GM23338 (cell line): Measurements from ENCODE around the gene PYDC2. TPM values are rescaled to one million over a fixed set of nuclear protein-coding genes. Genes with fewer than 3 reads are reported as not detected.

Experiments used
- ATAC-seq: fragments of 200-7000 bp; cut with Tn5 transposase; 3 replicates; pipeline ENCODE4 v1.9.1; 2020
- DNase-seq: peaks from one replicate; pipeline ENCODE4 v3.0.0-alpha.2; 2015; ENCODE audit warnings: low spot score
- H2AFZ ChIP-seq: fragments of 200-600 bp; sonication (generic); 2 replicates; pipeline ENCODE4 v1.8.0; 2016; ENCODE audit warnings: antibody characterized with exemption, mild to moderate bottlenecking, moderate library complexity
- H3F3A ChIP-seq: fragments of 200-600 bp; sonication (generic); replicated peaks from 2 replicates; pipeline ENCODE4 v1.8.0; 2017; ENCODE audit warnings: antibody characterized with exemption, mixed run types, low read depth
- H3K27ac ChIP-seq: fragments of 200-600 bp; sonication (generic); 2 replicates; pipeline ENCODE4 v1.6.1; 2016; ENCODE audit warnings: low read depth
- H3K27me3 ChIP-seq: fragments of 200-600 bp; sonication (generic); 2 replicates; pipeline ENCODE4 v1.8.0; 2016; ENCODE audit warnings: mild to moderate bottlenecking, mixed run types, moderate library complexity; ENCODE audit not compliant: insufficient read depth
- H3K36me3 ChIP-seq: fragments of 200-600 bp; sonication (generic); 2 replicates; pipeline ENCODE4 v1.8.0; 2016; ENCODE audit warnings: mild to moderate bottlenecking; ENCODE audit not compliant: insufficient read depth
- H3K4me1 ChIP-seq: fragments of 200-600 bp; sonication (generic); 2 replicates; pipeline ENCODE4 v1.8.0; 2016; ENCODE audit warnings: mild to moderate bottlenecking, moderate library complexity; ENCODE audit not compliant: insufficient read depth
- H3K4me2 ChIP-seq: fragments of 200-600 bp; sonication (generic); 2 replicates; pipeline ENCODE4 v1.7.1; 2017; ENCODE audit warnings: mixed run types
- H3K4me3 ChIP-seq: fragments of 200-600 bp; sonication (generic); 2 replicates; pipeline ENCODE4 v1.6.1; 2016; ENCODE audit warnings: mixed run types
- H3K79me2 ChIP-seq: fragments of 200-600 bp; sonication (generic); replicated peaks from 2 replicates; pipeline ENCODE4 v1.8.0; 2017; ENCODE audit warnings: mild to moderate bottlenecking; ENCODE audit not compliant: insufficient read depth
- H3K9me2 ChIP-seq: fragments of 200-600 bp; sonication (generic); 2 replicates; pipeline ENCODE4 v1.8.0; 2017; ENCODE audit not compliant: insufficient read depth
- H4K20me1 ChIP-seq: fragments of 200-600 bp; sonication (generic); replicated peaks from 2 replicates; pipeline ENCODE4 v1.8.0; 2017; ENCODE audit warnings: mild to moderate bottlenecking; ENCODE audit not compliant: insufficient read depth
- H3K27ac Mint-ChIP-seq: 2 replicates; pipeline ENCODE4 v1.8.0; 2020; ENCODE audit warnings: inconsistent platforms, mild to moderate bottlenecking, moderate library complexity, mixed read lengths
- H3K27me3 Mint-ChIP-seq: 3 replicates; pipeline ENCODE4 v1.8.0; 2022; ENCODE audit warnings: low read depth, mild to moderate bottlenecking, moderate library complexity, mixed read lengths, inconsistent platforms; ENCODE audit not compliant: insufficient read depth, poor library complexity
- H3K36me3 Mint-ChIP-seq: 3 replicates; pipeline ENCODE4 v1.8.0; 2021; ENCODE audit warnings: low read depth, mild to moderate bottlenecking, inconsistent platforms, moderate library complexity, mixed read lengths
- H3K4me1 Mint-ChIP-seq: 3 replicates; pipeline ENCODE4 v1.8.0; 2020; ENCODE audit warnings: mild to moderate bottlenecking, inconsistent platforms, mixed read lengths
- H3K4me3 Mint-ChIP-seq: 3 replicates; pipeline ENCODE4 v1.8.0; 2021; ENCODE audit warnings: moderate library complexity, mild to moderate bottlenecking, inconsistent platforms, mixed read lengths
- H3K9me3 Mint-ChIP-seq: 3 replicates; pipeline ENCODE4 v1.8.0; 2020; ENCODE audit warnings: moderate library complexity, mild to moderate bottlenecking, inconsistent platforms, mixed read lengths
- CREB1 ChIP-seq: fragments of 250-450 bp; sonication (Bioruptor Pico); IDR thresholded peaks from 2 replicates; pipeline ENCODE4 v1.5.0; 2020; ENCODE audit warnings: low read depth, mild to moderate bottlenecking, moderate library complexity
- EZH2 ChIP-seq: fragments of 200-600 bp; sonication (generic); IDR thresholded peaks from one replicate; pipeline ENCODE4 v1.8.0; 2017; ENCODE audit warnings: antibody characterized with exemption, mild to moderate bottlenecking, low read depth; ENCODE audit not compliant: unreplicated experiment
- EZH2phosphoT487 ChIP-seq: fragments of 200-600 bp; sonication (generic); IDR thresholded peaks from one replicate; pipeline ENCODE4 v1.8.1; 2018; ENCODE audit warnings: antibody characterized with exemption; ENCODE audit not compliant: unreplicated experiment
- JUNB ChIP-seq: IDR thresholded peaks from one replicate; pipeline ENCODE4 v1.6.1; 2016; ENCODE audit warnings: antibody characterized with exemption; ENCODE audit not compliant: unreplicated experiment
- NANOG ChIP-seq: IDR thresholded peaks from 2 replicates; pipeline ENCODE4 v1.6.1; 2016; ENCODE audit warnings: antibody characterized with exemption, borderline replicate concordance
- POLR2AphosphoS5 ChIP-seq: IDR thresholded peaks from 2 replicates; pipeline ENCODE4 v1.6.1; 2016; ENCODE audit warnings: antibody characterized with exemption, low read depth
- STAT1 ChIP-seq: IDR thresholded peaks from one replicate; pipeline ENCODE4 v1.6.1; 2016; ENCODE audit warnings: antibody characterized with exemption; ENCODE audit not compliant: unreplicated experiment
- ZNF114 ChIP-seq: fragments of 250-450 bp; sonication (Bioruptor Pico); IDR thresholded peaks from 2 replicates; pipeline ENCODE4 v1.5.0; 2020; ENCODE audit warnings: mild to moderate bottlenecking, moderate library complexity
- ZNF331 ChIP-seq: fragments of 250-450 bp; sonication (Bioruptor Pico); IDR thresholded peaks from 2 replicates; pipeline ENCODE4 v1.5.0; 2020; ENCODE audit warnings: low read depth, mild to moderate bottlenecking, moderate library complexity
- long read RNA-seq: library from polyadenylated mRNA; unstranded; transcript quantifications from one replicate; pipeline ENCODE4 v2.0.0, GENCODE V29; 2020; ENCODE audit not compliant: unreplicated experiment
- polyA plus RNA-seq: library from polyadenylated mRNA; unstranded; fragments of >200 nt; fragmentation: Nextera tagmentation; extraction: Ambion mirVana; gene quantifications from 2 replicates; pipeline ENCODE4 v1.2.1, GENCODE V29; 2016
- total RNA-seq: library from RNA; depleted of rRNA; stranded (reverse); fragments of >200 nt; shearing (Covaris generic); gene quantifications from 2 replicates; pipeline ENCODE4 v1.2.3, GENCODE V29; 2014; rRNA removed
- TF ChIP-seq, protein P1 (sequence below): IDR thresholded peaks from one replicate; pipeline ENCODE4 v1.6.1; 2018; ENCODE audit warnings: antibody characterized with exemption; ENCODE audit not compliant: unreplicated experiment
- TF ChIP-seq, protein P2 (sequence below): IDR thresholded peaks from 2 replicates; pipeline ENCODE4 v1.6.1; 2016; ENCODE audit warnings: antibody characterized with exemption
- TF ChIP-seq, protein P3 (sequence below): fragments of 250-450 bp; sonication (Bioruptor Pico); IDR thresholded peaks from 2 replicates; pipeline ENCODE4 v1.5.0; 2020; ENCODE audit warnings: mild to moderate bottlenecking, moderate library complexity
- TF ChIP-seq, protein P4 (sequence below), 2 experiments: fragments of 200-600 bp in 1 of 2; sonication (generic) in 1 of 2; conservative IDR thresholded peaks; 2 replicates each; pipeline versions ENCODE4 v1.5.1 to v1.6.1; 2016 to 2017; ENCODE audit warnings: antibody characterized with exemption in 2 of 2, low read depth in 2 of 2, mild to moderate bottlenecking in 2 of 2, moderate library complexity in 1 of 2

PYDC2 gene
- total RNA-seq: not detected in 2 replicates
- polyA plus RNA-seq: not detected in 2 replicates
- long read RNA-seq: 0 reads

DNA sequence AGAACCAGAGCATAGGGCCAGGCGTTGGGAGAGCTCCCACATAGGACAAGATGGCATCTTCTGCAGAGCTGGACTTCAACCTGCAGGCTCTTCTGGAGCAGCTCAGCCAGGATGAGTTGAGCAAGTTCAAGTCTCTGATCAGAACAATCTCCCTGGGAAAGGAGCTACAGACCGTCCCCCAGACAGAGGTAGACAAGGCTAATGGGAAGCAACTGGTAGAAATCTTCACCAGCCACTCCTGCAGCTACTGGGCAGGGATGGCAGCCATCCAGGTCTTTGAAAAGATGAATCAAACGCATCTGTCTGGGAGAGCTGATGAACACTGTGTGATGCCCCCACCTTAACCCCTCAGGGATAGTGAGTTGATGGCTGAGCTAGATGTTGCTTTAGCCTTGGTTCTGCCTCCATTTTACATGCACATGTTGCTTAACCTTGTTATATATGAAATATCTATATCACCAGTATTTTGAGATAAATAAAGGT is at the start of gene PYDC2:
PYDC2 (plus strand) TSS at position 51 of the 483 bp plus-strand sequence; CDS start at position 51, 0 bp downstream.
- no peak for TF ChIP-seq STAT1
- no peak for TF ChIP-seq JUNB
- TF ChIP-seq EZH2: no peak
- no peak for TF ChIP-seq CREB1
- TF ChIP-seq NANOG: no peak
- no peak for TF ChIP-seq POLR2AphosphoS5
- no peak for TF ChIP-seq ZNF114 (CRISPR knock-in tag)
- TF ChIP-seq ZNF331 (CRISPR knock-in tag): no peak
- TF ChIP-seq, protein P1, sequence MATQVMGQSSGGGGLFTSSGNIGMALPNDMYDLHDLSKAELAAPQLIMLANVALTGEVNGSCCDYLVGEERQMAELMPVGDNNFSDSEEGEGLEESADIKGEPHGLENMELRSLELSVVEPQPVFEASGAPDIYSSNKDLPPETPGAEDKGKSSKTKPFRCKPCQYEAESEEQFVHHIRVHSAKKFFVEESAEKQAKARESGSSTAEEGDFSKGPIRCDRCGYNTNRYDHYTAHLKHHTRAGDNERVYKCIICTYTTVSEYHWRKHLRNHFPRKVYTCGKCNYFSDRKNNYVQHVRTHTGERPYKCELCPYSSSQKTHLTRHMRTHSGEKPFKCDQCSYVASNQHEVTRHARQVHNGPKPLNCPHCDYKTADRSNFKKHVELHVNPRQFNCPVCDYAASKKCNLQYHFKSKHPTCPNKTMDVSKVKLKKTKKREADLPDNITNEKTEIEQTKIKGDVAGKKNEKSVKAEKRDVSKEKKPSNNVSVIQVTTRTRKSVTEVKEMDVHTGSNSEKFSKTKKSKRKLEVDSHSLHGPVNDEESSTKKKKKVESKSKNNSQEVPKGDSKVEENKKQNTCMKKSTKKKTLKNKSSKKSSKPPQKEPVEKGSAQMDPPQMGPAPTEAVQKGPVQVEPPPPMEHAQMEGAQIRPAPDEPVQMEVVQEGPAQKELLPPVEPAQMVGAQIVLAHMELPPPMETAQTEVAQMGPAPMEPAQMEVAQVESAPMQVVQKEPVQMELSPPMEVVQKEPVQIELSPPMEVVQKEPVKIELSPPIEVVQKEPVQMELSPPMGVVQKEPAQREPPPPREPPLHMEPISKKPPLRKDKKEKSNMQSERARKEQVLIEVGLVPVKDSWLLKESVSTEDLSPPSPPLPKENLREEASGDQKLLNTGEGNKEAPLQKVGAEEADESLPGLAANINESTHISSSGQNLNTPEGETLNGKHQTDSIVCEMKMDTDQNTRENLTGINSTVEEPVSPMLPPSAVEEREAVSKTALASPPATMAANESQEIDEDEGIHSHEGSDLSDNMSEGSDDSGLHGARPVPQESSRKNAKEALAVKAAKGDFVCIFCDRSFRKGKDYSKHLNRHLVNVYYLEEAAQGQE: no peak
- TF ChIP-seq, protein P2, sequence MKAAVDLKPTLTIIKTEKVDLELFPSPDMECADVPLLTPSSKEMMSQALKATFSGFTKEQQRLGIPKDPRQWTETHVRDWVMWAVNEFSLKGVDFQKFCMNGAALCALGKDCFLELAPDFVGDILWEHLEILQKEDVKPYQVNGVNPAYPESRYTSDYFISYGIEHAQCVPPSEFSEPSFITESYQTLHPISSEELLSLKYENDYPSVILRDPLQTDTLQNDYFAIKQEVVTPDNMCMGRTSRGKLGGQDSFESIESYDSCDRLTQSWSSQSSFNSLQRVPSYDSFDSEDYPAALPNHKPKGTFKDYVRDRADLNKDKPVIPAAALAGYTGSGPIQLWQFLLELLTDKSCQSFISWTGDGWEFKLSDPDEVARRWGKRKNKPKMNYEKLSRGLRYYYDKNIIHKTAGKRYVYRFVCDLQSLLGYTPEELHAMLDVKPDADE: no peak
- TF ChIP-seq, protein P3, sequence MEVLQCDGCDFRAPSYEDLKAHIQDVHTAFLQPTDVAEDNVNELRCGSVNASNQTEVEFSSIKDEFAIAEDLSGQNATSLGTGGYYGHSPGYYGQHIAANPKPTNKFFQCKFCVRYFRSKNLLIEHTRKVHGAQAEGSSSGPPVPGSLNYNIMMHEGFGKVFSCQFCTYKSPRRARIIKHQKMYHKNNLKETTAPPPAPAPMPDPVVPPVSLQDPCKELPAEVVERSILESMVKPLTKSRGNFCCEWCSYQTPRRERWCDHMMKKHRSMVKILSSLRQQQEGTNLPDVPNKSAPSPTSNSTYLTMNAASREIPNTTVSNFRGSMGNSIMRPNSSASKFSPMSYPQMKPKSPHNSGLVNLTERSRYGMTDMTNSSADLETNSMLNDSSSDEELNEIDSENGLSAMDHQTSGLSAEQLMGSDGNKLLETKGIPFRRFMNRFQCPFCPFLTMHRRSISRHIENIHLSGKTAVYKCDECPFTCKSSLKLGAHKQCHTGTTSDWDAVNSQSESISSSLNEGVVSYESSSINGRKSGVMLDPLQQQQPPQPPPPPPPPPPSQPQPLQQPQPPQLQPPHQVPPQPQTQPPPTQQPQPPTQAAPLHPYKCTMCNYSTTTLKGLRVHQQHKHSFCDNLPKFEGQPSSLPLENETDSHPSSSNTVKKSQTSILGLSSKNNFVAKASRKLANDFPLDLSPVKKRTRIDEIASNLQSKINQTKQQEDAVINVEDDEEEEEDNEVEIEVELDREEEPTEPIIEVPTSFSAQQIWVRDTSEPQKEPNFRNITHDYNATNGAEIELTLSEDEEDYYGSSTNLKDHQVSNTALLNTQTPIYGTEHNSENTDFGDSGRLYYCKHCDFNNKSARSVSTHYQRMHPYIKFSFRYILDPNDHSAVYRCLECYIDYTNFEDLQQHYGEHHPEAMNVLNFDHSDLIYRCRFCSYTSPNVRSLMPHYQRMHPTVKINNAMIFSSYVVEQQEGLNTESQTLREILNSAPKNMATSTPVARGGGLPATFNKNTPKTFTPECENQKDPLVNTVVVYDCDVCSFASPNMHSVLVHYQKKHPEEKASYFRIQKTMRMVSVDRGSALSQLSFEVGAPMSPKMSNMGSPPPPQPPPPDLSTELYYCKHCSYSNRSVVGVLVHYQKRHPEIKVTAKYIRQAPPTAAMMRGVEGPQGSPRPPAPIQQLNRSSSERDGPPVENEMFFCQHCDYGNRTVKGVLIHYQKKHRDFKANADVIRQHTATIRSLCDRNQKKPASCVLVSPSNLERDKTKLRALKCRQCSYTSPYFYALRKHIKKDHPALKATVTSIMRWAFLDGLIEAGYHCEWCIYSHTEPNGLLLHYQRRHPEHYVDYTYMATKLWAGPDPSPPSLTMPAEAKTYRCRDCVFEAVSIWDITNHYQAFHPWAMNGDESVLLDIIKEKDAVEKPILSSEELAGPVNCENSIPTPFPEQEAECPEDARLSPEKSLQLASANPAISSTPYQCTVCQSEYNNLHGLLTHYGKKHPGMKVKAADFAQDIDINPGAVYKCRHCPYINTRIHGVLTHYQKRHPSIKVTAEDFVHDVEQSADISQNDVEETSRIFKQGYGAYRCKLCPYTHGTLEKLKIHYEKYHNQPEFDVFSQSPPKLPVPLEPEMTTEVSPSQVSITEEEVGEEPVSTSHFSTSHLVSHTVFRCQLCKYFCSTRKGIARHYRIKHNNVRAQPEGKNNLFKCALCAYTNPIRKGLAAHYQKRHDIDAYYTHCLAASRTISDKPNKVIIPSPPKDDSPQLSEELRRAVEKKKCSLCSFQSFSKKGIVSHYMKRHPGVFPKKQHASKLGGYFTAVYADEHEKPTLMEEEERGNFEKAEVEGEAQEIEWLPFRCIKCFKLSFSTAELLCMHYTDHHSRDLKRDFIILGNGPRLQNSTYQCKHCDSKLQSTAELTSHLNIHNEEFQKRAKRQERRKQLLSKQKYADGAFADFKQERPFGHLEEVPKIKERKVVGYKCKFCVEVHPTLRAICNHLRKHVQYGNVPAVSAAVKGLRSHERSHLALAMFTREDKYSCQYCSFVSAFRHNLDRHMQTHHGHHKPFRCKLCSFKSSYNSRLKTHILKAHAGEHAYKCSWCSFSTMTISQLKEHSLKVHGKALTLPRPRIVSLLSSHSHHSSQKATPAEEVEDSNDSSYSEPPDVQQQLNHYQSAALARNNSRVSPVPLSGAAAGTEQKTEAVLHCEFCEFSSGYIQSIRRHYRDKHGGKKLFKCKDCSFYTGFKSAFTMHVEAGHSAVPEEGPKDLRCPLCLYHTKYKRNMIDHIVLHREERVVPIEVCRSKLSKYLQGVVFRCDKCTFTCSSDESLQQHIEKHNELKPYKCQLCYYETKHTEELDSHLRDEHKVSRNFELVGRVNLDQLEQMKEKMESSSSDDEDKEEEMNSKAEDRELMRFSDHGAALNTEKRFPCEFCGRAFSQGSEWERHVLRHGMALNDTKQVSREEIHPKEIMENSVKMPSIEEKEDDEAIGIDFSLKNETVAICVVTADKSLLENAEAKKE (CRISPR knock-in tag): no peak
- TF ChIP-seq, protein P4, sequence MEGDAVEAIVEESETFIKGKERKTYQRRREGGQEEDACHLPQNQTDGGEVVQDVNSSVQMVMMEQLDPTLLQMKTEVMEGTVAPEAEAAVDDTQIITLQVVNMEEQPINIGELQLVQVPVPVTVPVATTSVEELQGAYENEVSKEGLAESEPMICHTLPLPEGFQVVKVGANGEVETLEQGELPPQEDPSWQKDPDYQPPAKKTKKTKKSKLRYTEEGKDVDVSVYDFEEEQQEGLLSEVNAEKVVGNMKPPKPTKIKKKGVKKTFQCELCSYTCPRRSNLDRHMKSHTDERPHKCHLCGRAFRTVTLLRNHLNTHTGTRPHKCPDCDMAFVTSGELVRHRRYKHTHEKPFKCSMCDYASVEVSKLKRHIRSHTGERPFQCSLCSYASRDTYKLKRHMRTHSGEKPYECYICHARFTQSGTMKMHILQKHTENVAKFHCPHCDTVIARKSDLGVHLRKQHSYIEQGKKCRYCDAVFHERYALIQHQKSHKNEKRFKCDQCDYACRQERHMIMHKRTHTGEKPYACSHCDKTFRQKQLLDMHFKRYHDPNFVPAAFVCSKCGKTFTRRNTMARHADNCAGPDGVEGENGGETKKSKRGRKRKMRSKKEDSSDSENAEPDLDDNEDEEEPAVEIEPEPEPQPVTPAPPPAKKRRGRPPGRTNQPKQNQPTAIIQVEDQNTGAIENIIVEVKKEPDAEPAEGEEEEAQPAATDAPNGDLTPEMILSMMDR (conservative IDR thresholded peaks at IDR 0.05; ENCODE audit: low read depth in 2 of 2): no peak
- TF ChIP-seq EZH2phosphoT487: no peak
- Mint-ChIP-seq H3K9me3 (peaks cover 2% of the 10 kb centered on the region; the same call in 1 of the 3 replicates), H3K27me3 (peaks cover 2% of the 10 kb centered on the region), H3K36me3 (no peaks in the 10 kb centered on the region), H3K4me3 (no peak within 1 kb of the TSS), H3K27ac (no peak within 1 kb of the TSS), H3K4me1 (no peaks in the 10 kb centered on the region)
- Histone ChIP-seq H3K9me2 (no peaks in the 10 kb centered on the region; the same call in 1 of the 2 replicates), H2AFZ (no peak within 1 kb of the TSS), H3K27me3 (no peaks in the 10 kb centered on the region), H3K27ac (no peak within 1 kb of the TSS), H3K79me2 (no peaks in the 10 kb centered on the region), H3F3A (no peaks in the 10 kb centered on the region), H3K4me3 (no peak within 1 kb of the TSS), H3K36me3 (no peaks in the 10 kb centered on the region), H3K4me2 (no peak within 1 kb of the TSS), H3K4me1 (no peaks in the 10 kb centered on the region), H4K20me1 (no peaks in the 10 kb centered on the region)
- no peak for ATAC-seq
- DNase-seq: no peak
